GM20431 (cell line): ENCODE results near the gene C9orf50.
"Not testable (repeated sequence)": the region's sequence is repeated elsewhere in the genome, so short reads cannot be mapped to it uniquely, and the experiment has no call there.

Experiments used
- in situ Hi-C: fragments of 300-500 bp; cut with MseI, MboI; formaldehyde crosslinking; loops from one replicate; pipeline ENCODE4 v1.15.0; 2020; ENCODE audit warnings: low sequenced_read_pairs; ENCODE audit not compliant: unreplicated experiment

The C9orf50 gene

DNA sequence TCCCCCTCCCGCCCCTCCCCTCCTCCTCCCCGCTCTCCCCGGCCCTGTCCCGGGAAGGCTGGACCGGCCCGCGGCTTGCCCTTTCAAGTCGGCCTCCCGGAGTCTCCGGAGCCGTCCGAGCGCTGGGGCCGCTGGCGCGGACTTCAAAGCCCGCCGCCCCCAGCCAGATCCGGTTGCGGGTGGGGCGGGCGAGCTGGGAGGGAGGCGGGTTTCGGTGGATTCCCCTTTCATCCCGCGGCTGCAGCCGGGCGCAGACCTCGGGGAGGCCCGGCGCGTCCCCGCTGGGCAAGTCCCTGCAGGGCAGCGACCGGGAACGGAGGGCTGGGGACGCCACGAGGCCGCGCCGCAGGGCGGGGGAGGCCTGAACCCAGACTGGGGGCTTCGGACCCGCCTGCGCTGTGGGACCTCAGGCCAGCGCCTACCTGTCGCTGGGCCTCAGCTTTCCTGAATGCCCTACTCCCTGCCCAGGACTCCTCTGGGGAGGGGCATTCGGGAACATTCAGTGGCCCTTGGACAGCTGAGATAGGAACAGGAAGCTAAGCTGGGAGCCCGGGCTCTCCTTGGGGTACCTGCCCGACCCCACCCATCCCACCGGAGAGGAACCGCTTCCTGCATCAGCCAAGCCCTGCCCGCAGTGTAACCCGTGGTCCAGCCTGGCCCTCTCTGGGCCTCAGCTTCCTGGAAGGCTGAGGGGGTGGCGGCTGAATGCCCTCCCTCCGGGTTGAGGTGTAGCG is 23.4 kb downstream of the C9orf50 start:
- in situ Hi-C loops, result no loop called here

DNA sequence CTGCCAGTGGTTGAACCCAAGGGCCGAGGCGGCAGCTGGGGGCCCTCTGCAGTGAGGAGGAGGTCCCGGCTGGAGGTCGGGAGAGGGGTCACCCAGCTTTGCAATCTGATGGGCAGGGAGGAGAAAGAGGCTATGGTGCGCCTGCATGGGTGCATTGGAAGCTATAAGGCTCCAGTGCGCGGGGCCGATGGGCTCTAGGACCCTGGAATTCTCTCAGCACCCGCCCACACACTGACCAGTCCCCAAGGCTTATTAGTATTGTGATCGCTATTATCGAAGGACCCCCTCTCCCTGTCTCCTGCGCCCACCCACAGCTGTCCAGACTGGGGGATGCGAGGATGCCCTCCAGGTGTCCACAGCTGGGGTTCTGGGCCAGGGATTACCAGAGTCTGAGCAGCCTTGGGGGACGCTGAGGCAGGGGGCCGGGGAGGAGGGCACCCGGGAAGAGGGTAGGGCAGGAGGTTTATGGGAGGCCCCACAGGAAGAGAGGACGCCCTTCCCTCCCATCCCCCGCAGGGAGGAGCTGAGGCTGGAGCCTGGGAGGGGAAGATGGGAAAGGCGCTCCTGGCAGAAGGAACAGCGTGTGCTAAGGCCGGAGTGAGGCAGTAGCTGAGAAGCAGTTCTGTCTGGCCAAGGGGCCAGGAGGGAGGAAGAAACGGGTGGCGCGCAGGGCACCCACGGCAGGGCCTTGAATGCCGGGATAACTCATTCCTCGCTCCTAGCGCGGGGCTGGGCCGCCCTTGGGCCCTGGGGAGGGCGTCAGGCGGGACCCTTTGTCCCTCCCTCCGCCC is 24.2 kb downstream of the C9orf50 start:
- in situ Hi-C loops, result no loop called here

DNA sequence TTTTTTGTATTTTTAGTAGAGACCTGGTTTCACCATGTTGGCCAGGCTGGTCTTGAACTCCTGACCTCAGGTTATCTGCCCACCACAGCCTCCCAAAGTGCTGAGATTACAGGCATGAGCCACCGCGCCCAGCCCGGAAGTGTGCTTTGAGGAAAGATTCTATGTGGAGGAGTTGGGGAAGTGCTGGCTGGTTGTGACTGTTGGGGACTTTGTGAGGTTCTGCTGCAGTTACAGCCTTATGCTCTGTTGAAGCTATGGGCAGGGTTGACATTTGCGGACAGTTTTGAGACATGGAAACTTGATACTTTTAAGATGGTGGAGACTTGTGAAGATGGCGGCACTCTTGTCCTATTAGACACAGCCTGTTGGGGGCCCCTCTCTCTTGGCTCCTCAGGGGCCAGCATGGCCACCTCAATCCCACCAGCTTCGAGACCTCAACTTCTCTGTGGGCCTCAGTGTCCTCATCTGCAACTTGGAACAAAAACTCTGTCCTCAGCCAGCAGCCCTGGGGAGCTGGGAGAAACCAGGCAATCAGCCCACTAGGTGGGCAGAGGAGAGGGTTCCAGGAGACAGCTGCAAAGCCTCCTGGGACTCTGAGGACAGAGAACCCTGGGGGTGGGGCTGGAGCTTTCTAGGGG is 24.9 kb downstream of the C9orf50 start:
- in situ Hi-C loops, result no loop called here

DNA sequence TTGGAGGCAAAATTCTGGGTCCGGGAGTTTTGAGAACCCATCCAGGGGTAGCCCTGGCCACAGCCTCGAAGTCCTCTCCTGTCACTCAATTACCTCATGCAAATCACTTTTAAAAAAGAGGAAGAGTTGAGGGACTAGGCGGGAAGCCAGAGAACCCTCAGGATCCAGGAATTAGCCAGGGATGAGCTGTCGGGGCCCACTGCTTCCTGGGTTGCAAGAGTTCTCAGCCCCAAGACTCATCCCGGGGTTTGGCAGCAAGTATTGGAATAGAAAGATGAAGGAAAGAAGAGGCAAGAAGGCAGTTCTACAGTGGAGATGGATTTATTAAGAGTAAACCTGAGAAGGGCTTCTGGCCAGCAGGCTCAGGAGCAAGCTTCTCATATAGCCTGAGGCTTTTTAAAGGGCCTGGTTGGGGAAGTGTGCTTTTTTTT is 25.6 kb downstream of the C9orf50 start:
- in situ Hi-C loops, result no loop called here

DNA sequence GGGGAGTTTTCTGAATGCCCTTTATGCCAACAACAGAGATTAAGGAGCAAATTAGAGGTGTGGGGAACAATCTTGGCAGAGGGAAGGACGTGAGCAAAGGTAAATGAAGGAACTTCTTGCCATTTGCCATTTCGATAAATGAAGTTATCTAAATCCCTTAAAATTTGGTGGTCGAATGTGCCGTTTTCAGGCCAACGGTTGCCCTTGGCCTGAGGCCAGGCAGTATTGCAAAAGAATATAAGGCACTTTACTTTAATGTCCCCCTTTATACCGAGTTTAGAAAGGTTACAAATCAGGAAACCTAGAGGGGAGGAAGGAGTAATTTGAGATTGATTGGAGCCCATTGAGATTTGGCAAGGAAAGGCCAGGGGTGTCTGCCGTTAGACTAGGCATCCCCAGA is 26.3 kb downstream of the C9orf50 start:
- in situ Hi-C loops, result no loop called here

DNA sequence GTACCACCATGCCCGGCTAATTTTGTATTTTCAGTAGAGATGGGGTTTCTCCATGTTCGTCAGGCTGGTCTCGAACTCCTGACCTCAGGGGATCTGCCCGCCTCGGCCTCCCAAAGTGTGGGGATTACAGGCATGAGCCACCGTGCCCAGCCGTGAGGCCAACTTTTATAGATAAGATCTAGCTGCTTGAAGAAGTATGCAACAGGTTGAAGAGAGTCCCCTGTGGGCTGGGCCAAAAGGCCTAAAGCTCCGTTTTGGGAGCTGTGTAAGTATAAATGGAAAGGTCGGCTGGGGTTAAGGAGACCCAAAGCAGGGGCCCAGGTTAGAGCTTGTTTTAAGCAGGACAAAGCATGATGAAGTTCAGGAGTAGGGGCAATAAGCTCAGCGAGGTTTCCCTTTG is 28.1 kb downstream of the C9orf50 start:
- in situ Hi-C loops, result not testable (repeated sequence)

DNA sequence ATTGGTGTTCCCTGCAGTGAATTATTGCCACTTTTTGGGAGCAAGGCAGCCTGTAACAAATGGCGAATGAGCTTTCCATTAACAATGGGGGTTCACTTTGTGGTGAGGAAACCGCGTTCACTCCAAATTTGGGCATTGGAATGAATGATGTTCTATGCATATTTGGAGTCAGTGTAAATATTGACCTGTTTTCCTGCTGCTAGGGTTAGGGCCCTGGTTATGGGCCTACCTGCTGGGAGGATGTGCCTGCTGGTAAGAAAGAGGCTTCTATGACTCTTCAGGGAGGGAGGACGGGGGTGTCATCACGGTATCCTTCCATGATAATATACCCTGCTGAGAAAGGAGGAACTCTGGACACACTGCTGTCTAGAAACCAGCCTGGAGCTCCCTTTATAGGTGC is 29.0 kb downstream of the C9orf50 start:
- in situ Hi-C loops, result no loop called here

DNA sequence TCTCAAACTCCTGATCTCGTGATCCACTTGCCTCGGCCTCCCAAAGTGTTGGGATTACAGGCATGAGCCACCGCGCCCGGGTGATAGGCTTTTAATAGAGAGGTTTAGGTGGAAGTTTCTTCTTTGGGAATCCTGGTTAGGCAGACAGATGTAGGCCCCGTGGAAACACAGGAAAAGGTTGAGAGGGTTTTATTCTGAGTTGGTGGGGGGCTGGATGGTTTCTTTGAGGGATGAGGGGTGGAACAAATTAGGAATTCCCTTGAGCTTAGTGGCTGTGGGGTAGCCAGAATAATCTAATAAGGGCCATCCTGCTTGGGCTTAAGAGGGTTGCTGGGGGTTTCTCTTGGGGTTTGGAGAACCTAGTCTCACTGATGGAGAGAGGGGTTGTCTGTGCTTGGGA is 30.4 kb downstream of the C9orf50 start:
- in situ Hi-C loops, result no loop called here

DNA sequence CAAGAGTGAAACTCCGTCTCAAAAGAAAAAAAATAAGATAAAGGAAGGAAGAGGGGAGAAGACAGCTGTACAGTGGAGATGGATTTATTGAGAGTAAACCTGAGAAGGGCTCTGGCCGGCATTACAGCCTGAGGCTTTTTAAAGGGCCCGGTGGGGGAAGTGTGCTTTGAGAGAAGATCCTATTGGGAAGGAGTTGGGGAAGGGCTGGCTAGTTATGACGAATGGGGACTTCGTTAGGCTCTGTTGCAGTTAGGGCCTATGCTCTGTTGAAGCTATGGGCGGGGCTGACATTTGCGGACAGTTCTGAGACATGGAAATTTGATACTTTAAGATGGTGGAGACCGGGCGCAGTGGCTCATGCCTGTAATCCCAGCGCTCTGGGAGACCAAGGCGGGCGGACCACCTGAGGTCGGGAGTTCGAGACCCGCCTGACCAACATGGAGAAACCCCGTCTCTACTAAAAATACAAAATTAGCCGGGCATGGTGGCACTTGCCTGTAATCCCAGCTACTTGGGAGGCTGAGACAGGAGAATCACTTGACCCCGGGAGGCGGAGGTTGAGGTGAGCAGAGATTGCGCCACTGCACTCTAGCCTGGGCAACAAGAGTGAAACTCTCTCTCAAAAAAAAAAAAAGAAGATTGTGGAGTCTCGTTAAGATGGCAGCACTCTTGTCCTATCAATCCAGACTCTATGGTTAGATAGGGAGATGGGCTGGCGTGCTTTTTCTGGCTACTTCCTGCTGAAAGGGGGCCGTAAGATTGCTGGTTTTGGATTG is 33.2 kb downstream of the C9orf50 start:
- in situ Hi-C loops, result no loop called here

DNA sequence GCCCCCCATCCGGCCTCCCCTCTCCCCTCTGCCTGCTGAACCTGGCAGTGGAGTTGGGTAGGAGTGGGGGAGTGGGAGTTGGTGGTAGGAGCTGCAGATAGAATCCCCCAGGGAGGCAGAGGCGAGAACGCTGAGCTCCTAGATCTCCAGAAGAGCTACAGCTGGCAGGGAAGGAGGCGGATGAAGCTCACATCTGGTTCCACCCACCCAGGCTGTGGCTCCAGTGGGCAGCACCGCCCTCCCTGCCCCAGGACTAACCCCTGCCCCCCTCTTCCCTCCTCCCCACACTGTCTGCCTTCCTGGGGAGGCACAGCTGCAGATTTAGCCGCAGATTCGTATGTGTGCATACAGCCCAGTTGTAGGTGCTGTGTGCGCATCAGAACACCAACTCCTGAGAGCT is 34.2 kb downstream of the C9orf50 start:
- in situ Hi-C loops, result no loop called here

DNA sequence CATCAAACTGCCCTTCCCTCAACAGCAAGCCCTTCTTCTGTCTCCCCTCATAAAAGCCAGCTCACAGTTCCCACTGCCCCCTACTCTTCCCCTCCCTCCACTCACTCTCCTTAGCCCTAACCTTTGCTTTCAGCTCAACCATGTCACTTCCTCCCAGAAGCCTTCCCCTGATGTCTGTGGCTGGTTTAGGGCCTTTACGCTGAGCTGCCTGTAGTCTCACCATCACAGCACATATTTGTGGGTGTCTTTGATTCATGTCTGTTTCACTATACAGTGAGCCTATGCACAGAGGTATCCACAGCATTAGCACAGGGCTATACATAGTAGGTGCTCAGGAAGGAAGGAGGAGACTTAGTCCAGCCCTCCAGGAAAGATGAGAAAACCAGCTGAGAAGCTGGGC is 34.7 kb downstream of the C9orf50 start:
- in situ Hi-C loops, result no loop called here

DNA sequence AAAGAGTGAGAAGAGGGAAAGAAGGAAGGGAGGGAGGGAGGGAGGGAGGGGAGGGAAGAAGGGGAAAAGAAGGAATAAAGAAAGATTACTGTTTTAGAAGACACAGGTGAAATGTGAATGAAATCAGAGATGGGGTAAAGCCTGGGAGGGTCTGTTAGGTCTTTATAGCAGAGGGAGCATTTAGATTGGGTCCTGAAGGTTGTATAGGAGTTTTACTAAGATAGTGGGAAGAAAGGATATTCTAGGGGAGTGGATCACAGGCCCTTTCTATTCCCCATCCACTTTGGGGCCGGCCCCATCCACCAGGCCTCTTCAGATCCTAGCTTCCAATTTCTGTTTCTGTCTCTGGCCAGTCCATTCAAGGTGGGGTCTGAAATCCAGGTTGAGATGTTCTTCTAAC is 35.5 kb downstream of the C9orf50 start:
- in situ Hi-C loops, result no loop called here

DNA sequence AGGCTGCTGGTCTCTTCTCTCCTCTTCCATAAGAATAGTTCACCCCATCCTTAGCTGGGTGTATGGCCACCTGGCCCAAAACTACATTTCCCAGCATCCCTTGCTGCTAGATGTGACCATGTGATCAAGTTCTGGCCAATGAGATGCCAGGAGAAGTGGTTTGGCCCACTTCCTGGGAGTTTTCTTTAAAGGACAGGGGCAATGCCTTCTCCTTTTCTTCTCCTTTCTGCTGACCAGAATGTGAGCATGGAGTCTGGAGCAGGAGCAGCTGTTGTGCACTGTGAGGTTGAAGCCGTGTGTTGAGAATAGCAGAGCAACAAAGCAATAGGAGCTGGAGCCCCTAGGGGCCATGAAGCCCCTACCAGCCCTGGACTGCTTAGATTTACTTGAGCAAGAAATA is 36.8 kb downstream of the C9orf50 start:
- in situ Hi-C loops, result no loop called here

DNA sequence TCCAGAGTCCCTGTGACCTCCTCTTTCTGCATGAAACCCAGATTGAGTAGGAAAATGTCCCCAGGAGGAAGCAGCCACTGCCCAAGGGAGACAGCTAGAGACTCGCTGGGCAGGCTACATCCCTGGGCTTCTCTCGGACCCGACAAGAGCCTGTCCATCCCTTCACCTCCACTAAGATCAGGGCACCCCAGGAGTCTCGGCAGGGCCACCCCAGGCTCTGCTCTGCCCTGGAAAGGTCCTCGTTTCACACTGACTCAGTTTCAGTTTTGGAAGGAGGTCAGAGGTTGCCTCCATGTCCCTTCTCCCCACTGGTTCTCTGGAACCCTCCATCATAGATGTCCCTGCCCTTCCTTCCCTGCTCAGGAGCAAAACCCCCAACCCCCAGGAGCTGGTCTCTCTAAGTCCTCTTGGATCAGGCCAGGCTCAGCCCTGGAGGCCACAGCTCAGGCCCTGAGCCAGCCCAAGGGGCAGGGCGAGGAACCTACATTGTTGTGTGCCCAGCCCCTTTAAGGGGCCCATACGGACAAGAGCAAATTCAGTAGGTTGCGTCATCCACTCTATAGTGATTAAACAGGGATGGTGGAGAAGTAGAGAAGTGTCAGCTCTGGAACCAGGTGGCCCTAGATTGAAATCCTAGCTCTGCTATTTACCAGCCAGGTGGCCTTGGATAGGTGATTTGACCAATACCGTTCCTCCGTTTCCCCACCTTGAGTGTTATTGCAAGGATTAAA is 37.4 kb downstream of the C9orf50 start:
- in situ Hi-C loops, result no loop called here

DNA sequence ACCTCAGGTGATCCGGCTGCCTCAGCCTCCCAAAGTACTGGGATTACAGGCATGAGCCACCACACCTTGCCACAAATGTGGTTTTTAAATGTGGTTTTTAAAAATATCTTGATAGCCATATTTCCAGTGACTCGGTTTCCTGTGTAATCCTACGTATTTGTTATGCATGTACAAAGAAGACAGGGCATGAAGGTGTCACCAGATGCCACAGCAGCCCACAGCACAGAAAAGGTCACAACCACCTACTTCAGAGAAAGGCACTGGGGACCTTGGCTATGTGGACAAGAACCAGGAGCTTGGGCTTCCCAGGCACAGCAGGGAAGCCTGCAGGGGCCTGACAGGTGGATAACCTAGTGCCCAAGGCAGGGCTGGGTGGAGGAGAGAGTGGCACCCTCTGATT is 38.0 kb downstream of the C9orf50 start:
- in situ Hi-C loops, result no loop called here

DNA sequence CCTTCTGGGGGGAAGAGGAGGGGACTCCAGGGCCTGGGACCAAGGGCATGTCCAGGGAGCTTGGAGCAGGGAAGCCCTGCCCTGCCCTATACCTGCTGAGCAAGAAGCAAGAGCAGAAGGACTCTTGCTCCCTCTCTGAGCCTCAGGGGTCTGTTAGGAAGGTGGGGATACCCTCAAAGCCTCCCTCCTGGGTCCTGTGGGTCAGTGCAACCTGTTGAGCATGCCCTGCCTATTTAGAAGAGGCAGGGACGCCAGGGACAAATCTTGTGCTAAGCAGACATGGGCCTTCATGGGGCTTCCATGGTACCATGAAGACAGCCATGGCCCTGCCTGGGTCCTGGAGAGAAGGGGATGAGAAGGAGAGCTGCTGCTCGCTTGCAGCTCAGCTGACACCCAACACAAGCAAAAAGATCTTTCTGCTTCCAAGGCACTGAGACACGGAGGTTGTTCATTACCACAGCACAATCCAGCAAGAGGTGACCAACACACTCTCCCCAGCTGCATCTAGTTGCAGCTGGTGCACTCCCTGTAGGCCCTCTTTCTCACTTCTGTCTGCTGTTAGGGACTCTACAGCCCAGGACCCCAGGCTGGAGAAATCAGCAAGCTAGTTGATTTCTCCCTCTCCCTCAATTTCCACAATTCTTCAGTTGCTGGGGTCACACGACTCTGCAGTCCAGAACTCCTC is 39.3 kb downstream of the C9orf50 start:
- in situ Hi-C loops, result no loop called here

DNA sequence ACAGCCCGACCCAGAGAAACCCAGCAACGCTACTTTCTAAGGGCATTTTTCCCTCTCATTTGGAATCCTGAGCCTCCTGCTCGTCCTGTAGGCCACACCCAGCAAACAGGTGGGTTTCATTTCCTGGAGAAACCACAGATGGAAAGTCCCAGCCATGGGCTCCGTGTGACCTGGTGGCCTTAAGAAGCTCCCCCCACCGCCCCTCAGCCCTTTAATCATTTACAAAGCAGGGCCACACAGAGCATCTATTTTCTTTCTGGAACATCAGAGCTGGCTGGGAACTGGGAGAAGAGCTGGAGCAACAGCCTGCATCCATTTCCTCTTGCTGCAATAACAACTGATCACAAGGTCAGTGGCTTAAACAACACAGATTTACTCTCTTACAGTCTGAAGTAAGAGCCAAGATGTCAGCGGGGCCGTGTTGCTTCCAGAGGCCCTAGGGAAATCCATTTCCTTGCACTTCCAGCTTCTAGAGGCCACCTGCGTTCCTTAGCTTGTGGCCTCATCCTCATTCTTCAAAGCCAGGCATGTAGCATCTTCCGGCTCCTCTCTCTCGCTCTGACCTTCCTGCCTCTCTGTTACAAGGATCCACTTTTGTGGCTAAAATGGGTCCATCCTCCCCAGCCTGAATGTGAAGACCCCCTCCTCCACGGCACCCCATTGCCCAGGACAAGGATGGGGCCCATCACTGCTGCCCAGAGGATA is 40.5 kb downstream of the C9orf50 start:
- in situ Hi-C loops, result no loop called here

DNA sequence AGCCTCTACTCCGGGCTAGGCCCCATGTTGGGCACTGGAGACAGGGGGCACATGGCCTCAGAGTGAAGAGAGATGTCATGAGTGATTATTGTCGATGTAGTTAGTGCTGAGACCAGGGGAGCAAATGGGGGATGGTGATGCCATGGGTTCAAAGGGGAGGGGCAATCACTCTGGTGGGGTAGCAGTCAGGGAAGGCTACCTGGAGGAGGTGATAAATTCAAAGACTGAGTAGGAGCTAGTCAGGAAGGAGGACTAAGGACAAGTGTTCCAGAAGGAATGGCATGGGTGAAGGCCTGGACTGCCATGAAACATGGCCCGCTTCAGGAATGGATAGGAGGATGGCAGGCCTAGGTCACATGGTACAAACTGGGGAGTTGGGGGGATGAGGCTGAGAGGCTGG is 41.6 kb downstream of the C9orf50 start:
- in situ Hi-C loops, result no loop called here
